ENCODE data around the gene EPB41L3.
"Not testable (repeated sequence)": the region's sequence is repeated elsewhere in the genome, so short reads cannot be mapped to it uniquely, and the experiment has no call there.

EPB41L3 gene

GRCh38 chr18:5530629-5531178 is 13.1 kb downstream of the EPB41L3 start:
- DNase-seq (ENCODE audit: low read depth), result no peak

GRCh38 chr18:5529471-5529870 is 14.3 kb downstream of the EPB41L3 start:
- no peak for DNase-seq (ENCODE audit: low read depth)

GRCh38 chr18:5527603-5528002 is 16.2 kb downstream of the EPB41L3 start:
- peak; percentile 20 for DNase-seq (ENCODE audit: low read depth)

- no peak for DNase-seq (ENCODE audit: low read depth)
Measured at GRCh38 chr18:5524660-5525059, 19.1 kb downstream of the EPB41L3 start.

- DNase-seq (ENCODE audit: low read depth), result no peak
Measured at GRCh38 chr18:5521000-5521399, 22.8 kb downstream of the EPB41L3 start.

- DNase-seq (ENCODE audit: low read depth), result no peak
Measured at GRCh38 chr18:5520464-5520863, 23.3 kb downstream of the EPB41L3 start.

- no peak for DNase-seq (ENCODE audit: low read depth)
Measured at GRCh38 chr18:5519448-5520298, 24.1 kb downstream of the EPB41L3 start.

GRCh38 chr18:5518899-5519371 is 24.9 kb downstream of the EPB41L3 start:
- DNase-seq (ENCODE audit: low read depth), result no peak

GRCh38 chr18:5518179-5518770 is 25.5 kb downstream of the EPB41L3 start:
- no peak for DNase-seq (ENCODE audit: low read depth)

- DNase-seq (ENCODE audit: low read depth), result no peak
Measured at GRCh38 chr18:5516841-5517240, 27.0 kb downstream of the EPB41L3 start.

GRCh38 chr18:5515011-5515784 is 28.6 kb downstream of the EPB41L3 start:
- no peak for DNase-seq (ENCODE audit: low read depth)

- no peak for DNase-seq (ENCODE audit: low read depth)
Measured at GRCh38 chr18:5513947-5514346, 29.9 kb downstream of the EPB41L3 start.

- DNase-seq (ENCODE audit: low read depth), result no peak
Measured at GRCh38 chr18:5512176-5512575, 31.6 kb downstream of the EPB41L3 start.

- DNase-seq (ENCODE audit: low read depth), result not testable (repeated sequence)
Measured at GRCh38 chr18:5511541-5511940, 32.3 kb downstream of the EPB41L3 start.

GRCh38 chr18:5510135-5510846 is 33.5 kb downstream of the EPB41L3 start:
- DNase-seq (ENCODE audit: low read depth), result no peak

GRCh38 chr18:5508821-5509220 is 35.0 kb downstream of the EPB41L3 start:
- DNase-seq (ENCODE audit: low read depth), result no peak

GRCh38 chr18:5507756-5508155 is 36.0 kb downstream of the EPB41L3 start:
- no peak for DNase-seq (ENCODE audit: low read depth)

GRCh38 chr18:5506174-5506573 is 37.6 kb downstream of the EPB41L3 start:
- no peak for DNase-seq (ENCODE audit: low read depth)

GRCh38 chr18:5503740-5504139 is 40.1 kb downstream of the EPB41L3 start:
- DNase-seq (ENCODE audit: low read depth), result no peak

GRCh38 chr18:5500158-5500939 is 43.4 kb downstream of the EPB41L3 start:
- no peak for DNase-seq (ENCODE audit: low read depth)

GRCh38 chr18:5498452-5498851 is 45.3 kb downstream of the EPB41L3 start:
- DNase-seq (ENCODE audit: low read depth), result no peak
